ENCODE measurements around the gene WFDC10A.

DNA sequence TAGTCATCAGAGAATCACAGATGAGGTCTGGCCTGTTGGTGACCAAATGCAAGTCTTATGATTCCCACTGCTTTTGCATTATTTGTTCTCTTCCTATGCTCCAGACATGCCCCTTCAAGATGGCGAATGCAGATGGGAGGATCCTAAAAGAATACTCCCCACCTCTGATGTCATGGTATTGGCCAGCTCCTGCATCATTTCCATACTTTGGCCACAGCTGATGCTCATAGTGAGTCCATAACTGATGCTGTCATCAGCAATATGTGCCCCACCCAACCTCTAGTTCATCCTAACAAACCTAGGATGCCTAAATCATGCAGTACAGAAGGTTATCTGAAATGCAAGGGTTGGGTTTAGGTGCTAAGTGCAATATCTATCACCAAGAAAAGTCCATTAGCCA lies 7.0 kb downstream of the WFDC10A start:
- TF ChIP-seq EZH2 (optimal IDR thresholded peaks at IDR 0.05; ENCODE audit: low read depth, low read length) (no peak), EZH2phosphoT487 (IDR thresholded peaks at IDR 0.05; ENCODE audit: low read length) (no peak)
- TF ChIP-seq, protein P1, sequence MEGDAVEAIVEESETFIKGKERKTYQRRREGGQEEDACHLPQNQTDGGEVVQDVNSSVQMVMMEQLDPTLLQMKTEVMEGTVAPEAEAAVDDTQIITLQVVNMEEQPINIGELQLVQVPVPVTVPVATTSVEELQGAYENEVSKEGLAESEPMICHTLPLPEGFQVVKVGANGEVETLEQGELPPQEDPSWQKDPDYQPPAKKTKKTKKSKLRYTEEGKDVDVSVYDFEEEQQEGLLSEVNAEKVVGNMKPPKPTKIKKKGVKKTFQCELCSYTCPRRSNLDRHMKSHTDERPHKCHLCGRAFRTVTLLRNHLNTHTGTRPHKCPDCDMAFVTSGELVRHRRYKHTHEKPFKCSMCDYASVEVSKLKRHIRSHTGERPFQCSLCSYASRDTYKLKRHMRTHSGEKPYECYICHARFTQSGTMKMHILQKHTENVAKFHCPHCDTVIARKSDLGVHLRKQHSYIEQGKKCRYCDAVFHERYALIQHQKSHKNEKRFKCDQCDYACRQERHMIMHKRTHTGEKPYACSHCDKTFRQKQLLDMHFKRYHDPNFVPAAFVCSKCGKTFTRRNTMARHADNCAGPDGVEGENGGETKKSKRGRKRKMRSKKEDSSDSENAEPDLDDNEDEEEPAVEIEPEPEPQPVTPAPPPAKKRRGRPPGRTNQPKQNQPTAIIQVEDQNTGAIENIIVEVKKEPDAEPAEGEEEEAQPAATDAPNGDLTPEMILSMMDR (IDR thresholded peaks at IDR 0.05; ENCODE audit: low read length), result no peak
